Prostate gland (tissue), 2 donors: Measurements from ENCODE around the gene TMX2. TPM values are rescaled to one million over a fixed set of nuclear protein-coding genes. Genes with fewer than 3 reads are reported as not detected.
"Not testable (repeated sequence)": the region's sequence is repeated elsewhere in the genome, so short reads cannot be mapped to it uniquely, and the experiment has no call there.

ENCODE experiments used
- DNase-seq: peaks from one replicate; pipeline ENCODE4 v3.0.0-alpha.2; 2019; ENCODE audit warnings: low spot score
- H3K27ac ChIP-seq, 2 donors: fragments of 200-600 bp; sonication (generic); 2 replicates each; pipeline ENCODE4 v1.5.1; 2017 to 2019
- H3K27me3 ChIP-seq: fragments of 200-600 bp; sonication (generic); replicated peaks from 2 replicates; pipeline ENCODE4 v1.5.1; 2019; ENCODE audit not compliant: insufficient read depth
- H3K36me3 ChIP-seq, 2 donors: fragments of 200-600 bp; sonication (generic); 1 replicate in 1 of 2; 2 replicates in 1 of 2; pipeline versions ENCODE4 v1.5.1 to v1.8.1; 2017 to 2019
- H3K4me1 ChIP-seq: fragments of 200-600 bp; sonication (generic); replicated peaks from 2 replicates; pipeline ENCODE4 v1.5.1; 2019
- H3K4me3 ChIP-seq, 2 donors: fragments of 200-600 bp; sonication (generic); 2 replicates each; pipeline ENCODE4 v1.5.1; 2017 to 2019
- H3K9me3 ChIP-seq: fragments of 200-600 bp; sonication (generic); 2 replicates; pipeline ENCODE4 v1.5.1; 2017
- POLR2A ChIP-seq: fragments of 450-650 bp; IDR thresholded peaks from one replicate; pipeline ENCODE4 v1.6.1; 2016; ENCODE audit warnings: antibody characterized with exemption, mild to moderate bottlenecking
- POLR2AphosphoS5 ChIP-seq: sonication (generic); formaldehyde crosslinking; IDR thresholded peaks from one replicate; pipeline ENCODE4 v1.6.1; 2017; ENCODE audit warnings: antibody characterized with exemption
- WGBS: methylation state at CpG from one replicate; pipeline ENCODE4 v1.1.5; 2018; 5-methylcytosine and 5-hydroxymethylcytosine counted together
- intact Hi-C: fragments of 100-400 bp; cut with DNase I; formaldehyde crosslinking; loops from one replicate; pipeline ENCODE4 v1.14.2; 2022
- total RNA-seq, 2 donors: library from RNA; depleted of rRNA; stranded (reverse); fragments of >200 nt; gene quantifications; one replicate each; pipeline ENCODE4 v1.1.0, GENCODE V29; 2016
- TF ChIP-seq, protein P1 (sequence below), 4 experiments: fragments of 200-600 bp in 2 of 4; fragments of 450-650 bp in 2 of 4; sonication (generic) in 2 of 4; IDR thresholded peaks; 1 replicate in 3 of 4; 2 replicates in 1 of 4; pipeline ENCODE4 v1.5.1; 2016 to 2019; ENCODE audit warnings: antibody characterized with exemption in 4 of 4, mild to moderate bottlenecking in 2 of 4, moderate library complexity in 2 of 4

TMX2 gene
- total RNA-seq, 2 donors from 2014 or later: 80.8 to 84.4 TPM

DNA sequence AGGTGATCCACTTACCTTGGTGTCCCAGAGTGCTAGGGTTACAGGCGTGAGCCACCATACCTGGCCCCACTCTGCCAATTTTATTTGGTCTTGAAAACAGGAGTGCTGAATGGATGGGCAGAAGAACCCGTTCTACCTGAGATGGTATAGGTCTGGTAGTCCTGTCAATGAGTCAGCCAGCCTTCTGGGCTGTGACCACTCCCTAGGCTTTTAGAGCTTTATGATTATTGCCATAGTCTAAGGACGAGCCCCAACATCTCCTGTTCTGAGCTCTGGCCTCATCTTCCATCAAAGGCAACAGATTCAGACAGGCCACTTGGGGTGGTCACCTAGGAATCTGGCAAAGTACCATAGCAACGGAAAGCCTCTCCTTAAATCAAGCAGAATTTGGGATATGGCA lies 33.0 kb upstream of the TMX2 start:
- WGBS: 74% methylated on average over 4 of the region's 4 CpGs
- Histone ChIP-seq H3K27me3 (no peaks in the 10 kb centered on the region), H3K4me1 (peaks cover 9% of the 10 kb centered on the region), H3K36me3 (no peaks in the 10 kb centered on the region), H3K27ac (no peak overlapping the region), H3K9me3 (no peaks in the 10 kb centered on the region), H3K4me3 (no peak overlapping the region)
- TF ChIP-seq, protein P1, sequence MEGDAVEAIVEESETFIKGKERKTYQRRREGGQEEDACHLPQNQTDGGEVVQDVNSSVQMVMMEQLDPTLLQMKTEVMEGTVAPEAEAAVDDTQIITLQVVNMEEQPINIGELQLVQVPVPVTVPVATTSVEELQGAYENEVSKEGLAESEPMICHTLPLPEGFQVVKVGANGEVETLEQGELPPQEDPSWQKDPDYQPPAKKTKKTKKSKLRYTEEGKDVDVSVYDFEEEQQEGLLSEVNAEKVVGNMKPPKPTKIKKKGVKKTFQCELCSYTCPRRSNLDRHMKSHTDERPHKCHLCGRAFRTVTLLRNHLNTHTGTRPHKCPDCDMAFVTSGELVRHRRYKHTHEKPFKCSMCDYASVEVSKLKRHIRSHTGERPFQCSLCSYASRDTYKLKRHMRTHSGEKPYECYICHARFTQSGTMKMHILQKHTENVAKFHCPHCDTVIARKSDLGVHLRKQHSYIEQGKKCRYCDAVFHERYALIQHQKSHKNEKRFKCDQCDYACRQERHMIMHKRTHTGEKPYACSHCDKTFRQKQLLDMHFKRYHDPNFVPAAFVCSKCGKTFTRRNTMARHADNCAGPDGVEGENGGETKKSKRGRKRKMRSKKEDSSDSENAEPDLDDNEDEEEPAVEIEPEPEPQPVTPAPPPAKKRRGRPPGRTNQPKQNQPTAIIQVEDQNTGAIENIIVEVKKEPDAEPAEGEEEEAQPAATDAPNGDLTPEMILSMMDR (IDR thresholded peaks at IDR 0.05): no peak
- no peak for TF ChIP-seq POLR2AphosphoS5
- no peak for TF ChIP-seq POLR2A
- DNase-seq: no peak
- intact Hi-C loops: no loop called here

GRCh38 chr11:57680552-57680874 lies 31.9 kb upstream of the TMX2 start:
- intact Hi-C loops: no loop called here
- no peak for DNase-seq
- WGBS: 85% methylated on average over 2 of the region's 2 CpGs

DNA sequence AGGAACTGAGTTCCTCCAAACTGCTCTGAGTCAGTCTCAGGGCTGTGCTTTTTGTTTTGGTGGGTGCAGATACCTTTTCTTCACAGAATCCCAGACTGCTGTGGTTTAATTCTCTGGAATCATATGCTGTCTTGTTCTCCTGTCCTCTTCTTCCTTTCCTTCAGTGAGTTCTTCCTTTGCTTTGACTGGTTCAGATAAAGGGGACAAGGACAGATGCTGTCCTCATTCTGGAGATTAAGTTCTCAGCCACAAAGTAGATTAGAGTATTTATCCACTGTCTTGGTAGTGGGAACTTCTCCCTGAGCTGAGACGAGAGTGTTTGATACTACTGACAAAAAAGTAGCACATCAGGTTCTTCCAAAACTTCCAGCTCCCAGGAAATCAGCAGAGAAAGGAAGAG lies 31.2 kb upstream of the TMX2 start:
- peak; percentile 39 for TF ChIP-seq POLR2AphosphoS5
- TF ChIP-seq, protein P1 (IDR thresholded peaks at IDR 0.05): no peak
- DNase-seq: no peak
- H3K4me1 ChIP-seq: no peaks in the 10 kb centered on the region
- no peak overlapping the region for H3K4me3 ChIP-seq
- H3K36me3 ChIP-seq: no peaks in the 10 kb centered on the region
- no peaks in the 10 kb centered on the region for H3K27me3 ChIP-seq
- intact Hi-C loops: no loop called here
- WGBS: 59% methylated on average over 1 of the region's 1 CpG
- no peaks in the 10 kb centered on the region for H3K9me3 ChIP-seq
- H3K27ac ChIP-seq: peak overlapping the region in 1 of 2 donors; percentile 40

More at GRCh38 chr11:57680552-57680874, 31.9 kb upstream of the TMX2 start:
- no peaks in the 10 kb centered on the region for H3K9me3 ChIP-seq
- no peaks in the 10 kb centered on the region for H3K36me3 ChIP-seq
- TF ChIP-seq, protein P1 (IDR thresholded peaks at IDR 0.05): no peak
- TF ChIP-seq POLR2AphosphoS5: no peak
- H3K27me3 ChIP-seq: no peaks in the 10 kb centered on the region
- H3K4me1 ChIP-seq: peaks cover 5% of the 10 kb centered on the region
- H3K27ac ChIP-seq: no peak overlapping the region
- no peak overlapping the region for H3K4me3 ChIP-seq

DNA sequence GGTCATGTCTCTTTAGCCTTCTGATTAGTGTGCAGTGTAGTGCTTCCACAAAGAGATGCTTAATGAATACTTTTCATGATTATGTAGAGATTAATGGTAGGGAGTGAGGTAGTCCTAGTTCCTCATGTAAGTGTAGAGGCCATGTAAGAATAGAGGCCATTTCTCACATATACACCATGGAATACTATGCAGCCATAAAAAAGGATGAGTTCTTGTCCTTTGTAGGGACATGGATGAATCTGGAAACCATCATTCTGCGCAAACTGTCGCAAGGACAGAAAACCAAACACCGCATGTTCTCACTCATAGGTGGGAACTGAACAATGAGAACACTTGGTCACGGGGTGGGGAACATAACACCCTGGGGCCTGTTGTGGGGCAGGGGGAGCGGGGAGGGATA lies 21.9 kb upstream of the TMX2 start:
- H3K4me1 ChIP-seq, intact Hi-C loops, H3K4me3 ChIP-seq, H3K9me3 ChIP-seq, DNase-seq, H3K27ac ChIP-seq, H3K27me3 ChIP-seq: not testable (repeated sequence)
- 97% methylated on average over 5 of the region's 5 CpGs for WGBS
- H3K36me3 ChIP-seq: peaks cover 0 to 35% of the 10 kb centered on the region in 2 donors

GRCh38 chr11:57698843-57699365 lies 13.5 kb upstream of the TMX2 start:
- no peaks in the 10 kb centered on the region for H3K4me1 ChIP-seq
- no peak overlapping the region for H3K4me3 ChIP-seq
- intact Hi-C loops: no loop called here
- WGBS: 81% methylated on average over 18 of the region's 18 CpGs
- TF ChIP-seq, protein P1 (IDR thresholded peaks at IDR 0.05): no peak
- no peaks in the 10 kb centered on the region for H3K27me3 ChIP-seq
- peaks cover 9 to 46% of the 10 kb centered on the region in 2 donors for H3K36me3 ChIP-seq
- DNase-seq: no peak
- no peaks in the 10 kb centered on the region for H3K9me3 ChIP-seq
- no peak overlapping the region for H3K27ac ChIP-seq
